HCT116 (cell line): ENCODE results near the gene STK31. TPM values are rescaled to one million over a fixed set of nuclear protein-coding genes. Genes with fewer than 3 reads are reported as not detected.

Experiments
- ATAC-seq: fragments of 200-7000 bp; cut with Tn5 transposase; 2 replicates; pipeline ENCODE4 v1.9.1; 2020; ENCODE audit warnings: mild to moderate bottlenecking, moderate library complexity
- BruUV-seq: library from RNA; stranded (reverse); fragments of 400-500 nt; replicated peaks from 2 replicates; lab custom pipeline; 2021; lab: Mats Ljungman, UMichigan
- CTCF ChIA-PET: fragments of 300-600 bp; sonication (Branson Sonifier 250); formaldehyde crosslinking; loops from one replicate; lab custom pipeline; 2021; ENCODE audit warnings: antibody characterized with exemption; lab: Charles Lee
- POLR2A ChIA-PET: fragments of 300-600, 350-600 bp; sonication (Branson Sonifier 250); formaldehyde crosslinking; loops from one replicate; lab custom pipeline; 2021; ENCODE audit warnings: antibody characterized with exemption; lab: Charles Lee
- RAD21 ChIA-PET, 2 experiments: fragments of 300-600 bp; sonication (Branson Sonifier 250); formaldehyde crosslinking; loops; one replicate each; lab custom pipeline; 2023; ENCODE audit warnings: low total read pairs in 2 of 2; ENCODE audit not compliant: uncharacterized antibody in 2 of 2, unreplicated experiment in 2 of 2, low non-redundant PET in 1 of 2; lab: Charles Lee
- DNase-seq: peaks from one replicate; pipeline ENCODE4 v3.0.0-alpha.2; 2010; ENCODE audit warnings: low read depth, low spot score
- H2AFZ ChIP-seq: fragments of 200-600 bp; shearing (Covaris generic), sonication (generic); 2 replicates; pipeline ENCODE4 v1.6.1; 2017; ENCODE audit warnings: low read depth, mixed run types, mixed read lengths, antibody characterized with exemption, low read length; ENCODE audit not compliant: poor library complexity, severe bottlenecking
- H3K27ac ChIP-seq: 2 replicates; pipeline ENCODE4 v1.5.1; 2012; ENCODE audit warnings: low read depth, low read length
- H3K27me3 ChIP-seq: fragments of 200-600 bp; sonication (generic); 2 replicates; pipeline ENCODE4 v1.6.1; 2016; ENCODE audit warnings: mixed run types, low read length, mixed read lengths; ENCODE audit not compliant: insufficient read depth
- H3K36me3 ChIP-seq, 2 experiments: fragments of 200-500 bp in 1 of 2; fragments of 200-600 bp in 1 of 2; sonication (Bioruptor generic) in 1 of 2; sonication (generic) in 1 of 2; 2 replicates each; pipeline versions ENCODE4 v1.5.1 to v1.6.1; 2014 to 2016; ENCODE audit warnings: low read length in 2 of 2, inconsistent platforms in 1 of 2, mixed read lengths in 1 of 2, mixed run types in 1 of 2; ENCODE audit not compliant: insufficient read depth in 2 of 2, control insufficient read depth in 1 of 2
- H3K4me1 ChIP-seq, 2 experiments: fragments of 200-600 bp in 1 of 2; sonication (generic) in 1 of 2; 2 replicates each; pipeline versions ENCODE4 v1.5.1 to v1.6.1; 2012 to 2017; ENCODE audit warnings: low read length in 2 of 2, inconsistent platforms in 1 of 2, mild to moderate bottlenecking in 1 of 2, mixed read lengths in 1 of 2, mixed run types in 1 of 2, moderate library complexity in 1 of 2; ENCODE audit not compliant: insufficient read depth in 2 of 2, control insufficient read depth in 1 of 2
- H3K4me2 ChIP-seq: fragments of 200-600 bp; sonication (generic); 2 replicates; pipeline ENCODE4 v1.6.1; 2017; ENCODE audit warnings: mixed run types, low read length, mixed read lengths
- H3K4me3 ChIP-seq, 2 experiments: fragments of 200-600 bp in 1 of 2; sonication (generic) in 1 of 2; replicated peaks in 1 of 2; 2 replicates each; pipeline ENCODE4 v1.5.1; 2011 to 2016; ENCODE audit warnings: low read length in 2 of 2, control low read depth in 1 of 2, low read depth in 1 of 2, mild to moderate bottlenecking in 1 of 2, mixed read lengths in 1 of 2, mixed run types in 1 of 2
- H3K79me2 ChIP-seq: fragments of 200-600 bp; sonication (generic); 2 replicates; pipeline ENCODE4 v1.6.1; 2017; ENCODE audit warnings: mild to moderate bottlenecking, mixed run types, low read length, moderate library complexity, mixed read lengths; ENCODE audit not compliant: insufficient read depth
- H3K9ac ChIP-seq: fragments of 200-600 bp; sonication (generic); 2 replicates; pipeline ENCODE4 v1.6.1; 2016; ENCODE audit warnings: low read length, mixed read lengths
- H3K9me2 ChIP-seq: fragments of 200-600 bp; sonication (generic), shearing (Covaris generic); 2 replicates; pipeline ENCODE4 v1.6.1; 2017; ENCODE audit warnings: mixed run types, mild to moderate bottlenecking, moderate library complexity; ENCODE audit not compliant: insufficient read depth
- H3K9me3 ChIP-seq, 2 experiments: fragments of 200-500 bp in 1 of 2; fragments of 200-600 bp in 1 of 2; sonication (Bioruptor generic) in 1 of 2; sonication (generic) in 1 of 2; 2 replicates each; pipeline ENCODE4 v1.6.1; 2014 to 2017; ENCODE audit warnings: low read length in 2 of 2, mixed read lengths in 2 of 2, inconsistent platforms in 1 of 2, low read depth in 1 of 2, mild to moderate bottlenecking in 1 of 2, mixed run types in 1 of 2, moderate library complexity in 1 of 2; ENCODE audit not compliant: control insufficient read depth in 1 of 2, insufficient read depth in 1 of 2
- H4K20me1 ChIP-seq: fragments of 200-600 bp; sonication (generic), shearing (Covaris generic); 2 replicates; pipeline ENCODE4 v1.6.1; 2017; ENCODE audit warnings: mixed run types, mild to moderate bottlenecking, moderate library complexity; ENCODE audit not compliant: insufficient read depth
- ATF3 ChIP-seq: IDR thresholded peaks from 2 replicates; pipeline ENCODE4 v1.6.1; 2012
- CEBPB ChIP-seq: IDR thresholded peaks from 2 replicates; pipeline ENCODE4 v1.6.1; 2012; ENCODE audit warnings: low read depth
- EGR1 ChIP-seq: IDR thresholded peaks from 2 replicates; pipeline ENCODE4 v1.6.1; 2012; ENCODE audit warnings: low read depth
- ELF1 ChIP-seq: IDR thresholded peaks from 2 replicates; pipeline ENCODE4 v1.6.1; 2012; ENCODE audit warnings: low read depth, borderline replicate concordance
- EZH2 ChIP-seq: fragments of 200-600 bp; sonication (generic); IDR thresholded peaks from 2 replicates; pipeline ENCODE4 v1.6.1; 2017; ENCODE audit warnings: antibody characterized with exemption, mixed run types
- EZH2phosphoT487 ChIP-seq: fragments of 200-600 bp; IDR thresholded peaks from 2 replicates; pipeline ENCODE4 v1.6.1; 2018; ENCODE audit warnings: antibody characterized with exemption, borderline replicate concordance
- POLR2A ChIP-seq: IDR thresholded peaks from 2 replicates; pipeline ENCODE4 v1.7.0; 2011; ENCODE audit warnings: borderline replicate concordance; ENCODE audit not compliant: insufficient read depth, insufficient read length; ENCODE audit errors: extremely low read depth
- REST ChIP-seq: IDR thresholded peaks from 2 replicates; pipeline ENCODE4 v1.6.1; 2012; ENCODE audit warnings: low read depth
- SP1 ChIP-seq: IDR thresholded peaks from 2 replicates; pipeline ENCODE4 v1.6.1; 2012; ENCODE audit warnings: low read depth
- SRF ChIP-seq: IDR thresholded peaks from 2 replicates; pipeline ENCODE4 v1.6.1; 2012; ENCODE audit warnings: low read depth
- TCF7L2 ChIP-seq: IDR thresholded peaks from 2 replicates; pipeline ENCODE4 v1.7.0; 2011; ENCODE audit warnings: borderline replicate concordance, inconsistent platforms; ENCODE audit not compliant: insufficient read depth, insufficient read length; ENCODE audit errors: extremely low read depth
- YY1 ChIP-seq: IDR thresholded peaks from 2 replicates; pipeline ENCODE4 v1.6.1; 2011; ENCODE audit warnings: low read length, low read depth, moderate library complexity, mild to moderate bottlenecking; ENCODE audit not compliant: insufficient replicate concordance; ENCODE audit errors: extremely low read depth
- intact Hi-C: fragments of 100-400 bp; cut with micrococcal nuclease; formaldehyde crosslinking; loops from 2 replicates; pipeline ENCODE4 v1.10.0; 2022
- total RNA-seq: library from RNA; stranded (reverse); gene quantifications from one replicate; pipeline ENCODE4 v1.2.1, GENCODE V29; 2021; ENCODE audit not compliant: unreplicated experiment

STK31 gene
- total RNA-seq, 1 experiment from 2014 or later: not detected

- Histone ChIP-seq H3K27ac (no peak overlapping the region), H3K4me3 (no peak overlapping the region), H3K79me2 (no peaks in the 10 kb centered on the region), H3K4me2 (no peak overlapping the region), H2AFZ (no peak overlapping the region), H3K27me3 (no peaks in the 10 kb centered on the region), H3K9ac (no peak overlapping the region), H3K4me1 (no peaks in the 10 kb centered on the region), H4K20me1 (no peaks in the 10 kb centered on the region)
- POLR2A ChIA-PET: no interaction called here
- RAD21 ChIA-PET: no interaction called here
- intact Hi-C loops: no loop called here
- CTCF ChIA-PET: interaction anchor here (1.5 to 3.2 kb wide), 2 partner anchors 9 to 414 kb away, joined by 3 to 18 read pairs; no protein-coding TSS in a partner anchor
- DNase-seq: no peak
- BruUV-seq: no TSS peak
- no peak for ATAC-seq
- TF ChIP-seq SRF: no peak
- no peak for TF ChIP-seq POLR2A
- no peak for TF ChIP-seq EZH2phosphoT487
- TF ChIP-seq TCF7L2: no peak
- TF ChIP-seq YY1: no peak
- TF ChIP-seq ELF1: no peak
- TF ChIP-seq EZH2: no peak
- no peak for TF ChIP-seq ATF3
- no peak for TF ChIP-seq REST
- no peak for TF ChIP-seq CEBPB
- TF ChIP-seq EGR1: no peak
- no peak for TF ChIP-seq SP1
- TF ChIP-seq, all 23 proteins: peak for 0
- no peaks in the 10 kb centered on the region for H3K9me3 ChIP-seq
- H3K9me2 ChIP-seq: no peaks in the 10 kb centered on the region
- no peaks in the 10 kb centered on the region for H3K36me3 ChIP-seq
These were observed 23.0 kb upstream of the STK31 start for GRCh38 chr7:23687011-23687410.
